Astrocyte of the spinal cord (primary cell): ENCODE results near the gene SIVA1.

Experiments
- DNase-seq: peaks from one replicate; pipeline ENCODE4 v3.0.0; 2011; ENCODE audit warnings: low read depth, low spot score
- H3K4me3 ChIP-seq: 2 replicates; pipeline ENCODE4 v1.5.1; 2011; ENCODE audit warnings: low read depth, mild to moderate bottlenecking, low read length, moderate library complexity
- CTCF ChIP-seq: IDR thresholded peaks from 2 replicates; pipeline ENCODE4 v1.5.1; 2012; ENCODE audit warnings: low read depth, mild to moderate bottlenecking, low read length, inconsistent platforms
- in situ Hi-C: cut with HindIII; loops from 2 replicates; pipeline ENCODE4 v1.10.0; 2017; ENCODE audit warnings: low sequenced_read_pairs

The SIVA1 gene

GRCh38 chr14:104757681-104758392 lies 4.9 kb downstream of the SIVA1 start:
- in situ Hi-C loops, result no loop called here
- no peak for TF ChIP-seq CTCF
- no peak overlapping the region for H3K4me3 ChIP-seq
- no peak for DNase-seq

DNA sequence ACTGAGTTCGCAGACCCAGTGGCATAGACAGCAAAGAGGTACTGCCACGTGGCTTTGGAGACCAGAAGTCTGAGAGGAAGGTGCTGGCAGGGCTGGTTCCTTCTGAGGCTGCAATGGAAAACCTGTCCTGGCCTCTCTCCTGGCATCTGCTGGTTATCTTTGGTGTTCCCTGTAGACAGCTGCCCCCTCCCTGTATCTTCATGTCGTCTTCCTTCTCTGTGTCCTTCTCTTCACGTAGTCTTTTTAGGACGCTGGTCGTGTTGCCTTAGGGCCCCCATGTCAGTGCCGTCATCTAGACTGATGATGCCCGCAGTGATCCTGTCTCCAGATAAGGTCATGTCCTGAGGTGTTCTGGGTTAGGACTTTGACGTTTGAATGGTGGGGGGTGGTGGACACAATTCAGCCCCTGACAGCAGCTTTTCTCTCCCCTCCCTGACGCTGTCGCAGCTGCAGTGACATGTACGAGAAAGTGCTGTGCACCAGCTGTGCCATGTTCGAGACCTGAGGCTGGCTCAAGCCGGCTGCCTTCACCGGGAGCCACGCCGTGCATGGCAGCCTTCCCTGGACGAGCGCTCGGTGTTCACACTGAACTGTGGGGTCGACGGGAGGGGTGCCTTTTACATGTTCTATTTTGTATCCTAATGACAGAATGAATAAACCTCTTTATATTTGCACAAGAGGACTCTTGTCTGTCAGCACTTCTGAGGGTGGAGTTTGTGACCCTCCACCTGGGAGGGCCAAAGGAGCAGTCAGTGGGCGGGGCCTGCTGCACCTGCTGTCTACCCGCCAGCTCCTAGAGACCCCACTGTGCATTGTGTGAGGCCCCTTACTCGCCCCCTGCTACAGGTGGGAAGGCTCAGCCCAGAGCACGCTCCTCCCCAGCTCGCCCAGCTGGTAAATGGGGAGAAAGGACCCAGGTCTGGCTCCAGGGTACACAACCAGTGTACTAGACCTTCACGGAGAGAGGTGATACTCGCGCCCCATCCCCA lies 6.3 kb downstream of the SIVA1 start:
- in situ Hi-C loops, result no loop called here
- H3K4me3 ChIP-seq, result no peak overlapping the region
- no peak for DNase-seq
- TF ChIP-seq CTCF, result no peak

DNA sequence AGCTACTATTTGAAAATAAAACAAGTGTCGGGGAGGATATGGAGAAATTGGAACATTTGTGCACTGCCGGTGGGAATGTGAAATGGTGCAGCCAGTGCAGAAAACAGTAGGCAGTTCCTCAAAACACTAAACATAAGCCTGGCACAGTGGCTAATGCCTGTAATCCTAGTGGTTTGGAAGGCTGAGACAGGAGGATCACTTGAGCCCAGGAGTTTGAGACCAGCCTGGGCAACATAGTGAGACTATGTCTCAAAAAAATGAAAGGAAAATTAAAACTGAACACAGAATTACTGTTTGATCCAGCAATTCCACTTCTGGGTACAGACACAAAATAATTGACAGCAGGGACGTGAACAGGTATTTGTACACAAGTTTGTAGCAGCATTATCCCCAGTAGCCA lies 12.6 kb downstream of the SIVA1 start:
- no peak overlapping the region for H3K4me3 ChIP-seq
- no peak for TF ChIP-seq CTCF
- no peak for DNase-seq
- in situ Hi-C loops, result no loop called here

DNA sequence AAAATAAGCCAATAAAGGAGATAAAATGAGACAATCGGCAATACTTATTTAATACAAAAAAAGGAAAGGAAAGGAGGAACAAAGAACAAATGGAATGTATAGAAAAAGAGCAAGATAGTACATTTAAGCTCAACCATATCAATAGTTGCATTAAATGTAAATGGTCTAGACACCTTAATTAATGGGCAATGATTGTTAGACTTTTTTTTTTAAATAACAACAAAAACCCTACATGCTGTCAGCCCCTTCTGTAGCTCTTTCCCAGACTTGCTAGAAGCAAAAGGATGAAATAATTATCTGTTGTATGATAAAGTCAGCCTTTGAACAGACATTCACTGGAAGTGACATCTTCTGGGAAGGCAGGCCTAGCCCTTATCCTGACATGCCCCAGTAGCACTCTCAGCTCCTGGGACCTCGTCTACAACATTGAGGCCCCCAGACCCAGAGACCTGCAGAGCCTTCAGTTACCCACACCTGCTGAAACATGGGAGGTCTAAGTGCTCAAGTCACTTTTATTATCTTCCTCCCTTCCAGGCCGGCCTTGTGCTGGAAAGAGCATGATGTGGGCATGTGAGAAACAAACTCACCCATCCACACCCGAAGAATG lies 13.4 kb downstream of the SIVA1 start:
- H3K4me3 ChIP-seq, result no peak overlapping the region
- in situ Hi-C loops, result no loop called here
- no peak for TF ChIP-seq CTCF
- no peak for DNase-seq

DNA sequence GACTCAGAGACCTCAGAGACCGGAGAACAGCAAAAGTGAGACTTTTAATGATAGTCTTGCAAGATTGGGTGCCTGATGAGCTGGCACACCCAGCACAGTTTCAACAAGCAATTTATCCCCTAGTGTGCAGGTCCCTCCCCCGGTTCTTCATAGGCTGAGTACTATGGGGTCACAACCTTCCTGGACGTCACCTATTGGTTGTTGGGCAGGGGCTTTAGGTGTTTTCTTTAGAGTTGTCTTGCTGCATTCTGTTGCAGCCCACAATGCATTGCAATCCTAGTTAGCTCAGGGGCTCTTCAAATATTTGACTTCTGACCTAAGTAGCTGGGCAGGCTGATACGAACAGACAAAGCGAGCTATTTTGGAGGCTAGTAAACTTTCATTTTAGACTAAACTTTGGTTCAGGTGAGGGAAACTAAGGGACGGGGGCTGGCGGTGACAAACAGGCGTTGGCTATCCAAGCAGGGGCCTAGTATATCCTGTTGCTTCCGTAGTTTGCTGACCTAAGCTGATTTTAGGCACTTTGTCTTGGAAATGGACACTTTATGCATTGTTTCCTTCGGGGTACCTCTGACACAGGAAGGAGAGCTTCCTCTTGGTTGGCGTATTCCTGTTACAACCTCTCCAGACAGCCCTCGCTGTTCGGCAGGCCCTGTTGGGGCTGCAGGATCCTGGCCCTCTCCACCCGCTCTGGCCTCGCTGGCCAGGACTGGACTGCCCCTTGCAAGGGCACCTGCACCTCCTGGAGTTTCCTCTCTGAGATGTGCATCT lies 14.1 kb downstream of the SIVA1 start:
- in situ Hi-C loops, result no loop called here
- DNase-seq, result no peak
- no peak for TF ChIP-seq CTCF
- no peak overlapping the region for H3K4me3 ChIP-seq

- H3K4me3 ChIP-seq, result no peak overlapping the region
- DNase-seq, result no peak
- in situ Hi-C loops, result no loop called here
- TF ChIP-seq CTCF, result no peak
These were observed 14.6 kb downstream of the SIVA1 start for GRCh38 chr14:104767634-104767918.
